BE2C (cell line): ENCODE measurements around the gene PTBP1.

Experiments
- DNase-seq: peaks from one replicate; pipeline ENCODE4 v3.0.0-alpha.2; 2020
- H3K27me3 ChIP-seq: fragments of 250-450 bp; sonication (Bioruptor Pico); 2 replicates; pipeline ENCODE4 v1.5.1; 2020; ENCODE audit warnings: mild to moderate bottlenecking
- H3K36me3 ChIP-seq: fragments of 250-450 bp; sonication (Bioruptor Pico); 2 replicates; pipeline ENCODE4 v1.5.1; 2020; ENCODE audit warnings: mild to moderate bottlenecking
- H3K4me1 ChIP-seq: fragments of 250-450 bp; sonication (Bioruptor Pico); 2 replicates; pipeline ENCODE4 v1.5.1; 2020
- H3K4me3 ChIP-seq: 2 replicates; pipeline ENCODE4 v1.5.1; 2011; ENCODE audit warnings: low read depth, low read length
- H3K9me3 ChIP-seq: fragments of 250-450 bp; sonication (Bioruptor Pico); 2 replicates; pipeline ENCODE4 v1.5.1; 2020
- CTCF ChIP-seq: IDR thresholded peaks from 2 replicates; pipeline ENCODE4 v1.5.1; 2012; ENCODE audit warnings: mild to moderate bottlenecking, low read depth, low read length

PTBP1 gene

GRCh38 chr19:803099-803561 is 5.9 kb downstream of the PTBP1 start:
- Histone ChIP-seq H3K4me1 (peaks cover 32% of the 10 kb centered on the region), H3K4me3 (peak overlapping the region; percentile 19; the same call in 1 of the 2 replicates), H3K9me3 (no peaks in the 10 kb centered on the region), H3K27me3 (no peaks in the 10 kb centered on the region), H3K36me3 (peaks cover 100% of the 10 kb centered on the region)
- TF ChIP-seq CTCF, result no peak
- no peak for DNase-seq

- no peak overlapping the region for H3K4me3 ChIP-seq
- no peaks in the 10 kb centered on the region for H3K9me3 ChIP-seq
- H3K4me1 ChIP-seq, result peaks cover 32% of the 10 kb centered on the region
- DNase-seq, result no peak
- no peak for TF ChIP-seq CTCF
- no peaks in the 10 kb centered on the region for H3K27me3 ChIP-seq
- peaks cover 98% of the 10 kb centered on the region for H3K36me3 ChIP-seq
These were observed 6.6 kb downstream of the PTBP1 start for GRCh38 chr19:803686-804418.

GRCh38 chr19:804419-805165 is 7.3 kb downstream of the PTBP1 start:
- no peaks in the 10 kb centered on the region for H3K9me3 ChIP-seq
- no peaks in the 10 kb centered on the region for H3K27me3 ChIP-seq
- peaks cover 98% of the 10 kb centered on the region for H3K36me3 ChIP-seq
- TF ChIP-seq CTCF, result no peak
- no peak for DNase-seq
- H3K4me1 ChIP-seq, result peaks cover 32% of the 10 kb centered on the region
- no peak overlapping the region for H3K4me3 ChIP-seq

- Histone ChIP-seq H3K27me3 (no peaks in the 10 kb centered on the region), H3K4me3 (no peak overlapping the region), H3K4me1 (peaks cover 32% of the 10 kb centered on the region), H3K36me3 (peaks cover 98% of the 10 kb centered on the region), H3K9me3 (no peaks in the 10 kb centered on the region)
- no peak for TF ChIP-seq CTCF
- DNase-seq, result no peak
These were observed 7.9 kb downstream of the PTBP1 start for GRCh38 chr19:805166-805551.

- peaks cover 29% of the 10 kb centered on the region for H3K4me1 ChIP-seq
- DNase-seq, result peak; percentile 69
- TF ChIP-seq CTCF, result no peak
- H3K4me3 ChIP-seq, result no peak overlapping the region; the same call in 1 of the 2 replicates
- H3K27me3 ChIP-seq, result no peaks in the 10 kb centered on the region
- H3K36me3 ChIP-seq, result peaks cover 98% of the 10 kb centered on the region
- no peaks in the 10 kb centered on the region for H3K9me3 ChIP-seq
These were observed 8.6 kb downstream of the PTBP1 start for GRCh38 chr19:805600-806550.
